Left lung (tissue), 10 donors: ENCODE data around the gene KRTAP5-8. TPM values are rescaled to one million over a fixed set of nuclear protein-coding genes. Genes with fewer than 3 reads are reported as not detected.

Experiments
- ATAC-seq: fragments of 200-7000 bp; cut with Tn5 transposase; one replicate; pipeline ENCODE4 v1.9.1; 2020; ENCODE audit warnings: moderate library complexity
- DNase-seq, 4 donors: peaks; one replicate each; pipeline ENCODE4 v3.0.0-alpha.2; 2013 to 2020
- H3K27ac ChIP-seq, 2 donors: fragments of 200-600 bp; sonication (generic) in 1 of 2; one replicate each; pipeline versions ENCODE4 v1.5.0 to v1.8.0; 2020 to 2021
- H3K27me3 ChIP-seq, 2 donors: fragments of 200-600 bp; sonication (generic) in 1 of 2; one replicate each; pipeline versions ENCODE4 v1.5.0 to v1.8.0; 2020 to 2021
- H3K36me3 ChIP-seq, 2 donors: fragments of 200-600 bp; sonication (generic) in 1 of 2; one replicate each; pipeline versions ENCODE4 v1.5.0 to v1.8.0; 2020 to 2021
- H3K4me1 ChIP-seq, 2 donors: fragments of 200-600 bp; one replicate each; pipeline ENCODE4 v1.8.0; 2021
- H3K4me3 ChIP-seq, 2 donors: fragments of 200-600 bp; sonication (generic) in 1 of 2; one replicate each; pipeline versions ENCODE4 v1.5.0 to v1.8.0; 2020 to 2021; ENCODE audit warnings: mild to moderate bottlenecking in 1 of 2
- H3K9me3 ChIP-seq, 2 donors: fragments of 200-600 bp; sonication (generic) in 1 of 2; one replicate each; pipeline versions ENCODE4 v1.5.0 to v1.8.0; 2020 to 2021
- CTCF ChIP-seq, 2 donors: fragments of 200-600 bp; sonication (generic) in 1 of 2; IDR thresholded peaks; one replicate each; pipeline versions ENCODE4 v1.5.0 to v1.8.0; 2021; ENCODE audit warnings: antibody characterized with exemption in 2 of 2
- intact Hi-C, 2 donors: fragments of 100-400 bp; cut with DNase I; formaldehyde crosslinking; loops; one replicate each; pipeline versions ENCODE4 v1.11.2 to v1.14.2; 2022
- polyA plus RNA-seq, 6 donors: library from polyadenylated mRNA; unstranded; fragments of 120-200 nt; gene quantifications; one replicate each; pipeline ENCODE4 v1.2.1, GENCODE V29; 2013; ENCODE audit not compliant: insufficient read length in 6 of 6
- total RNA-seq, 2 donors: library from RNA; stranded (reverse); fragmentation: NEBNext Ultra II Directional; extraction: Animal tissue kit (Norgen Biotek cat#: 25700); gene quantifications; one replicate each; pipeline ENCODE4 v1.2.1, GENCODE V29; 2021
- donor health status: DM: no; HTN: yes; CAD: no.
- donor health status: DM: no; HTN: no; CAD: no.

The KRTAP5-8 gene
- total and polyA plus RNA-seq, 8 donors, result 0.21 to 0.49 (median 0.31) TPM; not detected in 5

DNA sequence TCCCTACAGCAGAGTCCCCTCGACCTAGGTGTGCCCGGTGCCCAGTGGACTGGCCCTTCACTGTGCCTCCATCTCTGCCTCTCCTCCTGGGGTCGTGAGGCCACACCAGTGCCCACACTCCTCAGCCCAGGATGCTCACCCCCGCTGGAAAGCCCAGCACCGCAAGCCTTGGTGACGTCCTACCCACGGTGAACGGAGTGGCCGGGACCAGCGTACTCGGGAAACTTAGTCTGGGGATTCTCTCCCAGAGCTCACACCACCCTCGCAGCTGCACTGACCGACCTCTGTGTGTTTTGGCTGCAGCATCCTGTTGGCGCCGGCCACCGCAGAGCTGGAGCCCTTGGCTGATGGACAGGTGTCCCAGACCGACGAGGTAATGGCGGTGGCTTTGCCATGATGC is 46.3 kb upstream of the KRTAP5-8 start:
- TF ChIP-seq CTCF (IDR thresholded peaks at IDR 0.05), result no peak
- intact Hi-C loops, result no loop called here
- H3K4me1 ChIP-seq, result peaks cover 3 to 7% of the 10 kb centered on the region in 2 donors
- H3K27me3 ChIP-seq, result no peaks in the 10 kb centered on the region
- peak in 1 of 4 donors; percentile 65 for DNase-seq
- H3K4me3 ChIP-seq, result no peak overlapping the region
- no peak for ATAC-seq
- H3K27ac ChIP-seq, result no peak overlapping the region
- peaks cover 0 to 96% of the 10 kb centered on the region in 2 donors for H3K36me3 ChIP-seq
- no peaks in the 10 kb centered on the region for H3K9me3 ChIP-seq

GRCh38 chr11:71491940-71492339 is 45.9 kb upstream of the KRTAP5-8 start:
- Histone ChIP-seq H3K36me3 (peaks cover 0 to 96% of the 10 kb centered on the region in 2 donors), H3K9me3 (no peaks in the 10 kb centered on the region), H3K27ac (no peak overlapping the region), H3K27me3 (no peaks in the 10 kb centered on the region), H3K4me1 (peaks cover 3 to 7% of the 10 kb centered on the region in 2 donors), H3K4me3 (no peak overlapping the region)
- ATAC-seq, result no peak
- intact Hi-C loops, result no loop called here
- TF ChIP-seq CTCF (IDR thresholded peaks at IDR 0.05), result no peak
- no peak for DNase-seq

GRCh38 chr11:71495286-71496230 is 42.3 kb upstream of the KRTAP5-8 start:
- Histone ChIP-seq H3K4me3 (no peak overlapping the region), H3K27me3 (no peaks in the 10 kb centered on the region), H3K36me3 (peaks cover 0 to 99% of the 10 kb centered on the region in 2 donors), H3K9me3 (no peaks in the 10 kb centered on the region), H3K4me1 (peaks cover 0 to 6% of the 10 kb centered on the region in 2 donors), H3K27ac (no peak overlapping the region)
- intact Hi-C loops, result no loop called here
- no peak for TF ChIP-seq CTCF (IDR thresholded peaks at IDR 0.05)
- no peak for DNase-seq
- ATAC-seq, result no peak

DNA sequence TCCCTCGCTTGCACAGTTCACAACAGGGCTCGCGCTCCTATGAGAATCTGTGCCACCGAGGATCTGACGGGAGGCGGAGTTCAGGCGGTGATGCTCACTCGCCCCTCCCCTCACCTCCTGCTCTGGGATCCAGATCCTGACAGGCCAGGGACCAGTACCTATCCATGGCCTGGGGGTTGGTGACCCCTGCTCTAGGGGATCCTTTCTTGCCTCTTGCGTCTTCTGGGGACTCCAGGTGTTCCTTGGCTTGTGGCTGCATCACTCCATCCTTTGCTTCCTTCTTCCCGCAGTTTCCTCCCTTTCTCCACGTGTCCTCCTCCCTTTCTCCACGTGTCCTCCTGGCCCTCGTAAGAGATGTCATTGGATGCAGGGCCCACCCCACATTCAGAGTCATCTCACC is 41.4 kb upstream of the KRTAP5-8 start:
- DNase-seq (no peak), ATAC-seq (no peak)
- no peak for TF ChIP-seq CTCF (IDR thresholded peaks at IDR 0.05)
- Histone ChIP-seq H3K27me3 (no peaks in the 10 kb centered on the region), H3K36me3 (peaks cover 0 to 99% of the 10 kb centered on the region in 2 donors), H3K4me1 (peaks cover 0 to 6% of the 10 kb centered on the region in 2 donors), H3K4me3 (no peak overlapping the region), H3K9me3 (no peaks in the 10 kb centered on the region), H3K27ac (no peak overlapping the region)
- intact Hi-C loops, result no loop called here

- no peak for TF ChIP-seq CTCF (IDR thresholded peaks at IDR 0.05)
- H3K9me3 ChIP-seq, result no peaks in the 10 kb centered on the region
- H3K4me3 ChIP-seq, result no peak overlapping the region
- peaks cover 0 to 93% of the 10 kb centered on the region in 2 donors for H3K36me3 ChIP-seq
- no peak for DNase-seq
- no peaks in the 10 kb centered on the region for H3K27me3 ChIP-seq
- H3K4me1 ChIP-seq, result peaks cover 0 to 6% of the 10 kb centered on the region in 2 donors
- ATAC-seq, result no peak
- intact Hi-C loops, result no loop called here
- H3K27ac ChIP-seq, result no peak overlapping the region
Measured at GRCh38 chr11:71498091-71498490, 39.7 kb upstream of the KRTAP5-8 start.
